Peyer's patch (tissue), 4 donors: ENCODE data around the gene AIG1.

Experiments used
- CTCF ChIP-seq, 6 experiments: fragments of 450-650 bp in 4 of 6; fragments of 200-600 bp in 2 of 6; sonication (generic) in 1 of 6; IDR thresholded peaks; one replicate each; pipeline ENCODE4 v1.5.1; 2017 to 2019; ENCODE audit warnings: antibody characterized with exemption in 6 of 6, mild to moderate bottlenecking in 3 of 6, moderate library complexity in 1 of 6
- POLR2A ChIP-seq, 2 donors: fragments of 450-650 bp; IDR thresholded peaks; one replicate each; pipeline ENCODE4 v1.5.1; 2017; ENCODE audit warnings: antibody characterized with exemption in 2 of 2, mild to moderate bottlenecking in 2 of 2, moderate library complexity in 2 of 2

GRCh38 chr6:143264379-143264778, 203.7 kb downstream of the AIG1 start:
- TF ChIP-seq CTCF (IDR thresholded peaks at IDR 0.05) (no peak), POLR2A (IDR thresholded peaks at IDR 0.05) (no peak)
